Measurements from ENCODE around the gene GORASP1.

The GORASP1 gene

DNA sequence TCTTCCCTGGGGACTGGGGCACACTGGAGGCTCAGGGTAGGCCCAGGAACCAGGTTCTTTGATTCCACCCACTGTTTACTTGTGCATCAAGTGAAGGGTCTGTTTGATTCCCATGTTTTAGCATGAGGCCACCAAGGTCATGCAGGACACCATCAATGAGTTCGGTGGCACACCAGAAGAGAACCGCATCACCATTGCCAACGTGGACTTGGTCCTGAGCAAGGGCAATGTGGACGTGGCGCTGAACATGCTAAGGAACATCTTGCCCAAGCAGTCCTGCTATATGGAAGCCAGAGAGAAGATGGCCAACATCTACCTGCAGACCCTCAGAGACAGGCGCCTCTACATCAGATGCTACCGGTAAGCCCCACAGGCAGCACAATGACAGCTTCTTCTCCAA is 21.5 kb upstream of the GORASP1 start:
- H3K36me3 Mint-ChIP-seq (ENCODE audit: low read depth), result peaks cover 6% of the 10 kb centered on the region
- TF ChIP-seq, protein P1, sequence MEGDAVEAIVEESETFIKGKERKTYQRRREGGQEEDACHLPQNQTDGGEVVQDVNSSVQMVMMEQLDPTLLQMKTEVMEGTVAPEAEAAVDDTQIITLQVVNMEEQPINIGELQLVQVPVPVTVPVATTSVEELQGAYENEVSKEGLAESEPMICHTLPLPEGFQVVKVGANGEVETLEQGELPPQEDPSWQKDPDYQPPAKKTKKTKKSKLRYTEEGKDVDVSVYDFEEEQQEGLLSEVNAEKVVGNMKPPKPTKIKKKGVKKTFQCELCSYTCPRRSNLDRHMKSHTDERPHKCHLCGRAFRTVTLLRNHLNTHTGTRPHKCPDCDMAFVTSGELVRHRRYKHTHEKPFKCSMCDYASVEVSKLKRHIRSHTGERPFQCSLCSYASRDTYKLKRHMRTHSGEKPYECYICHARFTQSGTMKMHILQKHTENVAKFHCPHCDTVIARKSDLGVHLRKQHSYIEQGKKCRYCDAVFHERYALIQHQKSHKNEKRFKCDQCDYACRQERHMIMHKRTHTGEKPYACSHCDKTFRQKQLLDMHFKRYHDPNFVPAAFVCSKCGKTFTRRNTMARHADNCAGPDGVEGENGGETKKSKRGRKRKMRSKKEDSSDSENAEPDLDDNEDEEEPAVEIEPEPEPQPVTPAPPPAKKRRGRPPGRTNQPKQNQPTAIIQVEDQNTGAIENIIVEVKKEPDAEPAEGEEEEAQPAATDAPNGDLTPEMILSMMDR (IDR thresholded peaks at IDR 0.05; ENCODE audit: unreplicated experiment in 3 of 3), result no peak
- peaks cover 3% of the 10 kb centered on the region for H3K27me3 Mint-ChIP-seq (ENCODE audit: low read depth)
- no peak overlapping the region for H3K4me3 Mint-ChIP-seq
- no peaks in the 10 kb centered on the region for H3K9me3 Mint-ChIP-seq
- H3K27ac Mint-ChIP-seq, result no peak overlapping the region
- H3K4me1 Mint-ChIP-seq, result peaks cover 5% of the 10 kb centered on the region

DNA sequence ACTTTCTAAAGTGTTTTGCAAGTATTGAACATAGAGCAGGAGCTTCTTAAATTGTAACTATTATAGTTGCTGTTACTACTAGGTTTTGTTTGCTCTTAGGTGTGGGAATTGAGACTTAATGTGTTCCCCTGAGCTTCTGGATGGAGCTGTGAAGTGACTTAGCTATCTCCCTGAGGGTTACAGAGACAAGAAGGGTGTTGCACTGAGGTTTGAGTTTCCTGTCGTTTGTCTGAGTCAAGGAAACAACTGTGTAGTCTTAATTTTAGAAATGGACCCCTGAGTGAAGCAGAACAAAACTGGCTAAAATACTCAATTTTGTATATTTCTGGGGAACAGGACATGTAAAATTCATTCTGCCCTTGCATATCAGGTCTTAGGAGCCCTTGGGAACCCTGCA is 20.5 kb upstream of the GORASP1 start:
- peaks cover 3% of the 10 kb centered on the region for H3K27me3 Mint-ChIP-seq (ENCODE audit: low read depth)
- no peaks in the 10 kb centered on the region for H3K36me3 Mint-ChIP-seq (ENCODE audit: low read depth)
- H3K27ac Mint-ChIP-seq, result no peak overlapping the region
- H3K4me3 Mint-ChIP-seq, result no peak overlapping the region
- H3K9me3 Mint-ChIP-seq, result no peaks in the 10 kb centered on the region
- H3K4me1 Mint-ChIP-seq, result peaks cover 5% of the 10 kb centered on the region
- TF ChIP-seq, protein P1 (IDR thresholded peaks at IDR 0.05; ENCODE audit: unreplicated experiment in 3 of 3), result no peak

DNA sequence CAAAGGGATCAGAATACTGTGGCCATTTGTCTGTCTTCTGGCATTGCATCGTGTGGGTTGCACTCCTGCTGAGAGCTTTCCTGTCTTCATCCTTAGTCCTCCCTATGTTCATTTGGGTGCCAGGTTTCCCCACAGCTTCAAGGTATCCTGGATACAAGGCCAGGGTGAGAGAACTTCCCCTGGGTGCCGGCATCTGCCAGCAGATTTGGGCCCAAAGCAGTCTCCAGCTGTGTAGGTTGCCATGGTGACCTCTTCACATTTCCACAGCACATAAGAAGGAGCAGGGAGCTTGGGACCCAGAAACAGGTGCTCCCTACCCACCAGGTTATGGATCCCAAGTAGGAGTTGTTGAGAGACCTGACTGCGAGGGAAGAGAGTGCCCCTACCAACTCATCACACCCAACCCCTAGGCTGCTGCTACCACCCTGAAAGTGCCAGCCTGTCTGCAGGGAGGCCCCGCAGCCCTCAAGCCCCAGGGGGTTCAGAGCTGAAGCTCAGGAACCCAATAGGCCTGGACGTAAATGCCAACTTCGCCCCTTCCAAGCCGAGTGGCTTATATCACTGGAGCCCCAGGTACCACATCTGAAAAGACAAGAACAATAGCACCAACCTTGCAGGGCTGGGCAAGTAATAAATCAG is 20.0 kb upstream of the GORASP1 start:
- Mint-ChIP-seq H3K4me3 (no peak overlapping the region), H3K9me3 (no peaks in the 10 kb centered on the region), H3K4me1 (peaks cover 5% of the 10 kb centered on the region), H3K36me3 (ENCODE audit: low read depth) (no peaks in the 10 kb centered on the region), H3K27me3 (ENCODE audit: low read depth) (peaks cover 3% of the 10 kb centered on the region), H3K27ac (no peak overlapping the region)
- TF ChIP-seq, protein P1 (IDR thresholded peaks at IDR 0.05; ENCODE audit: unreplicated experiment in 3 of 3), result no peak

DNA sequence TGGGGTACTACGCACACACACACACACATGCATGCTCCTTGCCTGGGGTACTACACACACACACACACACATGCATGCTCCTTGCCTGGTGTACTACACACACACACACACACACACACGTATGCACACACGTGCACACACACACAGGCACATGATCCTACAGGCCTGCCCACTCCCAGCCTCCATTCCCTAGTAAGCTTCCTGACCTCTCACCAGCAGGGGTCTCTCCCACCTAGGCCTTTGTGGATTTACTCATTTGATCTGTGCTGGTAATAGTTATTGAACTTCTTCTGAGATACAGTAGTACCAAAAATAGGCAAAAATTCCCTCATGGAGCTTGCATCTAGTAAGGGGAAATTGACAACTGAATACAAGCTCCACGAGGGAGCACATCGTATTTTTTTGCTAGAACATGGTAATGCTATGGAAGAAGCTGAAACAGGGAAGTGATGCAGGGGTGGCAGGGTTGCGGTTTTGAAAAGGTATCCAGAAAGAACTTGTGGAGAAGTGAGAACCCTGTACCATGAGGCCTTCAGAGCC is 19.2 kb upstream of the GORASP1 start:
- TF ChIP-seq, protein P1 (IDR thresholded peaks at IDR 0.05; ENCODE audit: unreplicated experiment in 3 of 3), result peak; percentile 49 to 53 (median 50)
- Mint-ChIP-seq H3K9me3 (no peaks in the 10 kb centered on the region), H3K27ac (peak overlapping the region in 1 of 3 experiments; percentile 2), H3K36me3 (ENCODE audit: low read depth) (no peaks in the 10 kb centered on the region), H3K27me3 (ENCODE audit: low read depth) (peaks cover 3% of the 10 kb centered on the region), H3K4me1 (peaks cover 5% of the 10 kb centered on the region), H3K4me3 (no peak overlapping the region)

DNA sequence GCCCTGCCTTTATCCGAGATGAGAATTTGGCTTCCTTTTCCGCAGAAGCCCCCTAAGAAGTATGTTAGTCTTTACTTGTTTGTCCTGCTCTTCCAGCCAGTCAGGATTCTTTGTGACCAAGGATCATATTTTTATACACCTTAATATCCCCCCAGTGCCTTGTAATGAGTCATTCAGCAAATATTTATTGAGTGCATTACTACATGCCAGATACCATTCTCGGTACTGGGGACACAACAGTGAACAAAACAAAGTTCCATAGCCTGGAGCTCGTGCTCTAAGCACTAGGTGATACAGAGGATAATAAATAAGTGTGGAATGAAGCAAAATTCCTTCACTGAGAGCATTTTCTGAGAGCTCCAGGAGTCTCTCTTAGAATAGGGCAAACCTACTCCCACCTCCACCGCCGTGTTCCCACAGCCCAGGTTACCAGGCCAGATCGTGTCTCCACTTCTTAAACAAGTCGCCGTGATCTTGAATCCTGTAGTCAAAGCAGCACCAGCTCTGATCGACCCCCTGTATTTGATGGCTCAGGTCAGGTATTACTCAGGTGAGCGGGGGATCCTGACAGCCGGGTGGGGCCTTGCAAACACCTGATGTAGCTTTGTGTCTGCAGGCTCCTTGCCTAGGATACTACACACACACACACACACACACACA is 18.5 kb upstream of the GORASP1 start:
- Mint-ChIP-seq H3K27me3 (ENCODE audit: low read depth) (peaks cover 3% of the 10 kb centered on the region), H3K4me3 (no peak overlapping the region), H3K4me1 (peaks cover 5% of the 10 kb centered on the region), H3K27ac (peak overlapping the region in 1 of 3 experiments; percentile 2), H3K9me3 (no peaks in the 10 kb centered on the region), H3K36me3 (ENCODE audit: low read depth) (no peaks in the 10 kb centered on the region)
- TF ChIP-seq, protein P1 (IDR thresholded peaks at IDR 0.05; ENCODE audit: unreplicated experiment in 3 of 3), result no peak
